Thoracic aorta (tissue), 2 donors: Measurements from ENCODE around the gene DMD. TPM values are rescaled to one million over a fixed set of nuclear protein-coding genes. Genes with fewer than 3 reads are reported as not detected.

Experiments
- ATAC-seq: fragments of 150-250 bp; one replicate; pipeline ENCODE4 v1.8.0; 2017; ENCODE audit warnings: low read depth; ENCODE audit not compliant: insufficient number of reproducible peaks, low FRiP score
- DNase-seq: peaks from one replicate; pipeline ENCODE4 v3.0.0-alpha.2; 2020; ENCODE audit warnings: low spot score
- H3K27ac ChIP-seq, 2 donors: fragments of 200-600 bp; sonication (generic); 1 replicate in 1 of 2; 2 replicates in 1 of 2; pipeline ENCODE4 v1.5.1; 2016; ENCODE audit warnings: mild to moderate bottlenecking in 2 of 2, moderate library complexity in 2 of 2
- H3K27me3 ChIP-seq: fragments of 200-600 bp; sonication (generic); replicated peaks from 2 replicates; pipeline ENCODE4 v1.6.0; 2016; ENCODE audit warnings: mild to moderate bottlenecking; ENCODE audit not compliant: insufficient read depth
- H3K36me3 ChIP-seq: fragments of 200-600 bp; sonication (generic); one replicate; pipeline ENCODE4 v1.5.1; 2016
- H3K4me1 ChIP-seq, 2 donors: fragments of 200-600 bp; sonication (generic); 1 replicate in 1 of 2; 2 replicates in 1 of 2; pipeline versions ENCODE4 v1.5.1 to v1.6.0; 2016; ENCODE audit warnings: low read depth in 2 of 2, mild to moderate bottlenecking in 1 of 2; ENCODE audit not compliant: control insufficient read depth in 1 of 2
- H3K4me3 ChIP-seq: fragments of 200-600 bp; sonication (generic); 2 replicates; pipeline ENCODE4 v1.5.1; 2016; ENCODE audit warnings: mild to moderate bottlenecking
- H3K9me3 ChIP-seq: fragments of 200-600 bp; sonication (generic); 2 replicates; pipeline ENCODE4 v1.5.1; 2016
- CTCF ChIP-seq: fragments of 200-600 bp; sonication (generic); IDR thresholded peaks from one replicate; pipeline ENCODE4 v1.5.1; 2019; ENCODE audit warnings: antibody characterized with exemption
- total RNA-seq, 2 donors: library from RNA; depleted of rRNA; stranded (reverse); fragments of >200 nt; gene quantifications; one replicate each; pipeline versions ENCODE4 v1.1.0 to v1.2.3, GENCODE V29; 2016

The DMD gene
- total RNA-seq, 2 donors from 2014 or later = 224 to 233 TPM

- no peak for ATAC-seq
- no peaks in the 10 kb centered on the region for H3K4me1 ChIP-seq
- no peaks in the 10 kb centered on the region for H3K36me3 ChIP-seq
- H3K27me3 ChIP-seq = no peaks in the 10 kb centered on the region
- no peak overlapping the region for H3K27ac ChIP-seq
- no peak for DNase-seq
- H3K9me3 ChIP-seq = no peaks in the 10 kb centered on the region
- no peak overlapping the region for H3K4me3 ChIP-seq
- TF ChIP-seq CTCF = no peak
These were observed 1040.9 kb downstream of the DMD start for GRCh38 chrX:32170481-32170880.

- Histone ChIP-seq H3K27ac (no peak overlapping the region), H3K4me1 (peaks cover 0 to 6% of the 10 kb centered on the region in 2 donors), H3K27me3 (no peaks in the 10 kb centered on the region), H3K4me3 (no peak overlapping the region), H3K9me3 (no peaks in the 10 kb centered on the region), H3K36me3 (no peaks in the 10 kb centered on the region)
- ATAC-seq (no peak), DNase-seq (no peak)
- TF ChIP-seq CTCF = no peak
These were observed 1056.2 kb downstream of the DMD start for GRCh38 chrX:32155044-32155638.

DNA sequence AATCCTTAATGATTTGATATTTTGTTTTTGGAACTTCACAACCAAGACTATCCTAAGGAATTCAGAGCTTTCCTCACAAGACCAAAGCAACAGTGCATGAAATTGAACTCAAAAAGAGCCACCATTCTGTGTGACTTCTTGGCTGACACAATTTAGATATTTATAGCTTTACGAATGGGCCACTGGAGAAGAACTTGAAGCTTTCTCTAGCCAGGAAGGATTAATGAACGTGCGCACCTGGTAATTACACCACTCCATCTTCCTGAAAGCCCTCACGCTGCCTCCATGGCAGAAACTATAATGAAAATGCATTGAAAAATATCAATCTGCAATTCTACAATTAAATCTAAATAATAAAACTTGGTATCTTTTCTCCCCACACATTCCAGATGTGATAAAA lies 1057.8 kb downstream of the DMD start:
- no peak overlapping the region for H3K27ac ChIP-seq
- peaks cover 0 to 6% of the 10 kb centered on the region in 2 donors for H3K4me1 ChIP-seq
- ATAC-seq = no peak
- DNase-seq = no peak
- TF ChIP-seq CTCF = no peak
- H3K9me3 ChIP-seq = no peaks in the 10 kb centered on the region
- no peaks in the 10 kb centered on the region for H3K36me3 ChIP-seq
- H3K27me3 ChIP-seq = no peaks in the 10 kb centered on the region
- no peak overlapping the region for H3K4me3 ChIP-seq

- Histone ChIP-seq H3K27ac (no peak overlapping the region), H3K4me3 (no peak overlapping the region), H3K9me3 (no peaks in the 10 kb centered on the region), H3K36me3 (no peaks in the 10 kb centered on the region), H3K27me3 (no peaks in the 10 kb centered on the region), H3K4me1 (peaks cover 0 to 6% of the 10 kb centered on the region in 2 donors)
- no peak for DNase-seq
- TF ChIP-seq CTCF = no peak
- ATAC-seq = no peak
These were observed 1061.2 kb downstream of the DMD start for GRCh38 chrX:32150141-32150540.

DNA sequence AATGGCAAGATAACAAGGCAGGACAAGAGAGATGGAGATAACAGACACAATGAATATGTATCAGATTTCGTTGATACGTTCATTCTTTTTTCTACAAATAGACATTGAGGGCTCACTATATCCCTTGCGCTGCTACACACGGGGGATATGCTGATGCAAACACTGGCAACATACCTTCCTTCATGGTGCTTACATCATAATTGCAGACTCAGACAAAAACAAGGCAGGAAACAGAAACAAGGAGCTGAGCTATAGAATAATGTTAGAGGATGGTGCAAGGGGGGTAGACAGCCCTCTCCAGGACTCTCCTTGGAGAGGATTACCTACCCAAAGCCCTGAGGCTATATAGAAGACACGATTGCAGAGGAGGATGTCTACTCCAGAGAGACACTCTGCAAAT lies 1069.5 kb downstream of the DMD start:
- DNase-seq = no peak
- Histone ChIP-seq H3K9me3 (no peaks in the 10 kb centered on the region), H3K4me1 (no peaks in the 10 kb centered on the region), H3K4me3 (no peak overlapping the region), H3K27me3 (no peaks in the 10 kb centered on the region), H3K36me3 (no peaks in the 10 kb centered on the region), H3K27ac (no peak overlapping the region)
- no peak for TF ChIP-seq CTCF
- no peak for ATAC-seq
